Sigmoid colon (tissue), 4 donors: ENCODE results near the gene RPL19.

Source experiments
- CTCF ChIP-seq, 4 experiments: fragments of 450-650 bp in 3 of 4; fragments of 200-600 bp in 1 of 4; IDR thresholded peaks; one replicate each; pipeline ENCODE4 v1.5.1; 2016 to 2019; ENCODE audit warnings: antibody characterized with exemption in 4 of 4, mild to moderate bottlenecking in 3 of 4, moderate library complexity in 2 of 4
- POLR2AphosphoS5 ChIP-seq, 4 donors: sonication (generic); formaldehyde crosslinking; IDR thresholded peaks; one replicate each; pipeline ENCODE4 v1.6.1; 2017; ENCODE audit warnings: antibody characterized with exemption in 4 of 4

GRCh38 chr17:39243155-39243554 is 43.1 kb downstream of the RPL19 start:
- no peak for TF ChIP-seq CTCF (IDR thresholded peaks at IDR 0.05)
- TF ChIP-seq POLR2AphosphoS5 (IDR thresholded peaks at IDR 0.05) = no peak
